NCI-H2107 treated with DMSO at 0.1 percent for 48 hours (cell line): ENCODE results near the gene ADCK2.
"Not testable (repeated sequence)": the region's sequence is repeated elsewhere in the genome, so short reads cannot be mapped to it uniquely, and the experiment has no call there.

Experiments
- DNase-seq: peaks from one replicate; lab custom pipeline; 2025; ENCODE audit not compliant: unreplicated experiment; lab: John Stamatoyannopoulos, UW

ADCK2 gene

DNA sequence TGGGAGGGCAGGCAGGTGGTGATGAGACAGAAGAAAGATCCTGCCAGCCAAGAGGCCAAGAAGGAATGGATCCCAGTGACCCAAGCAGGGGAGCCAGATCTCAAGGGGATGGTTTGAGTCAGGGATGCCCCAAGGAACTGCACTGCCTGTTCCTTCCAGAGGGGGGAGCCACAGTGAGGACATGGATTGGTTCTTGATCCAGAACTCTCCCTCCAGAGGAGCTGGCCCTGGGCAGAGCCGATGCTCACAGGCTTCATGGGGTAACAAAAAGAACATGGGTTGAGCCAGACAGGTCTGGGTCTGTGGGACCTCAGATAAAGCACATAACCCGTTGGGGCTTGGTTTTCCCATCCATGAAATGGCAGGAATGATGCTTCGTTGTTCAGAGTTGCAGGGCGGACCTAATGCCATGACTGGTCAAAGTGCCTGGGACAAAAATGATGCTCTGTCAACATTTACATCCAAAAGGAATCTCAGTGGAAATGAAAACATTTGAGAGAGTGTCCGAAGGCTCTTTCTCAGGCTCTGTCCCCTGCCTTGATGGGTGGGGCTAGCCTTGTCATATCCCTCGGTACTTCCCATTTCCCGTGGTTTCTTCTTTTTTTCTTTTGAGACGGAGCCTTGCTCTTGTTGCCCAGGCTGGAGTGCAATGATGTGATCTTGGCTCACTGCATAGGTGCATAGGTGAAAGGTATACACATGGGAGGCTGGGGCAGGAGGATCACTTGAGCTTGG is 27.4 kb upstream of the ADCK2 start:
- no peak for DNase-seq

DNA sequence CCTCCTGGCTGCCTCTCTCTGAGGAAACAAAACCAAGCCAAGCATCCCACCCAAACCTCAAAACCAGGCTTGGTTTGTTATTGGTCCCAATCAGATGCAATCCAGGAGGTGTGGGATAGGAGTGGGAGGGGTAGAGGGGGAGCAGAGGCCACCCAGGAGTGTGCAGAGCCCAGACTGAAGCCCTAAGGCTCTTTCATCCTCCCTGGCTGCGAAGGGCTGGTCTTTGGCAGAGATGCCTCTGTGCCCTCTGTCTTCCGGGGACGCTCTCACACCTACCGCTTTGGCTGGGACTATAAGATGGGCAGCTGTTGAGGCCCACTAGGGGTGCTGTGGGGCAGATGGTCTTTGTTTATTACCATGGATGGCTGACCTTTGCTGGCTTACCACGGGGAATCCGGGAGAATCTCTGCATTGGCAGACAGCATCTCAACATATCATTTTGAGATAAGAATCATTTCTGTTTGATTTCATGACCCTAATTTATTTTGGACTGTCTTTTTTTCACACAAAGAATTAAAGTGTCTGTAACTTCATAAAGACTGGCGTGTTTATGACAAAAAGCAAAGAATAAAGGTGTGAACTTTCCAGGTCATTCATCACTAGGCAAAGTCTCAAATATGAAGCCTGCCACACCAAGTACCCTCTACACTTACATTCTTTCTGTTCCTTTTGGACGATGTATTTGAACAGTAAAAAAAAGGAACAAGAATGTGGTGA is 25.7 kb upstream of the ADCK2 start:
- no peak for DNase-seq

DNA sequence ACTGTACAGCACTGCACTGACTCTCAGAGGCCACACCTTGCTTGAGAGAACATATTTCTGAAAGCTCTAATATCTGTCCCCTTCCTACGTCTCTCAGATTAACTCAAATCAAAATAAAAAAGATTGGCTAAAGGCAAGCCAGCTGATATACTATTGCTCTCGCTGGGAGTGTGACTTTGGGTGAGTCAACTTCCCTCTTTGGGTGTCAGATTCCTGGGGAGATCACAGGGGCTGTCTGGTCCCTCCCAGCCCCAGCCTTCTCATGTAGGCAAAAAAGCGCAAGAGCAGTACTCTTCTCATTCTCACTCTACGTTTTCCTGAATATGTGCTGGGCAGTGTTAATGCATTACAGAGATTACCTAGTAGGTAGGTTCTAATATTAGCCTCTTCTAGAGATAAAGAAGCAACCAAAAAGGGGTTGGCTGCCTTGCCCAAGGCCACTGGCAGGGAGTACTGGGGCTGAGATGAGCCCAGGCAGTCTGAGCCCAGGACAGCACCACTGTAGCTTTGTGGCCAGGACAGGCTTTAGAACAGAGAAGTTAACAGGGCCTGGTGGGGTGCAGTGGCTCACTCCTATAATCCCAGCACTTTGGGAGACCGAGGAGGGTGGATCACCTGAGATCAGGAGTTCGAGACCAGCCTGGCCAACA is 23.1 kb upstream of the ADCK2 start:
- DNase-seq = no peak

DNA sequence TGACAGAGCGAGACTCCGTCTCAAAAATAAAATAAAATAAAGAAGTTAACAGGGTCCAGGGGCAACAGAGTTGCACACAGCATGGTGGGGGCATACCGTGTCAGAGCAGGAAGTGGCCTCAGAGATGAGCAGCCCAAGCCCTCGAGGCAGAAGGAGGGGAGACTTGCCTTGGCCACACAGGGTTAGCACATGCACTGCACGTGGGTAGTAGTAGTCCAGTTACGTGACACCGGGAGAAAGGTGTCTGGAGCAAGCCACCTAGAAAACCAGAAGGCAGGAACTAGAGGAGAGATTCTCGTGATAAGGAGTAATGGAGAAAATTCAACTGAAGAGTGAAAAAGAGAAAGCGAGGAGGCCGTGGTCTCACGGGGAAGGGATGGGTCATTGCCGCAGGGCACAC is 22.4 kb upstream of the ADCK2 start:
- no peak for DNase-seq

DNA sequence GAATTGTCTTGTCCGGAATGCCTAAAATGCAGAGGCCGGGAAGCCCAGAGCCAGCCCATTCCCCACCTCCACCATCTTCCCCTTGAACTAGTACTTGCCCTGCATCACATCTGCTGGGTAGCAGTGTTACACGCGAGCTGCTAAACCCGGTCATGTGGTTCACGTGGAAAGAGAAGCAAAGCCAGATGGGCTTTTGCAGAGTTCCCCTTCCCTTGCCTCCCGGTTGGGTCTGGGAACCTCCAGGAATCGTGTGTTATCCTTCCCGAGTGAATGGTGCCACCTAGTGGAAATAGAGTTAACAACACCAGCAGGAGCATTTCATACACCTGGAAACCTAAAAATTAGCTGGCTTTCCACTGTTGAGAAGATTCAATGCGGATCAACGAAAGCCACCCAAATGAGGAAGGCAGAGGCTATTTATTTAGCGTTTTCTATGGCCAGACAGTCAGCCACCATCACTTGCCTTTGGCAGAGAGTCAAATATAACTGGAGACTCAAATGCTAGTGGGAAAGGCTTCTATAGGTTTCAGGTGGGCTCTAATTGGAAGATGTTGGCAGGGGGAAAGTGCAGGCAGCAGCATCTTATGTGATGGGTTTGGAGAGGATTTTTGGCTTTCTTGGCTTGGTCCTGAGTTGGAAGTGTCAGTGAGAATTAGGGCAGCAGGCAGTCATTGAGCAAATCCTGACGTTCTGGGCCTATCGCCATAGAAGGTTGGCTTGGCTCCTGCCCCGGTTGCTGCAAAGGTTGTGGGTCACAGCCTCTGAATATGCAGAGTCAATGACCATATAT is 19.2 kb upstream of the ADCK2 start:
- peak; percentile 77 for DNase-seq

DNA sequence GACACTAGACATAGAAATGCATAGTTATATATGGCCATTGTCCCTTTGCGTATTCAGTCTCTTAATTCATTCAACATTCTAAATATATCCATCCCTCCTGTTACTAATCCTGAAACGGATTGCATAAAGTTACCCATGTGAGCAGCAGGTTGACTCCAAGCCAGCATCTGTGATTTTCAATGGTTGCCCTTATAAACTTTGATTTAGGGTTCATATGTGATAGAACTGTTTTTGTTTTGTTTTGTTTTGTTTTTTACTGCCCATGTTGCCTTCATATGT is 18.7 kb upstream of the ADCK2 start:
- DNase-seq = no peak

DNA sequence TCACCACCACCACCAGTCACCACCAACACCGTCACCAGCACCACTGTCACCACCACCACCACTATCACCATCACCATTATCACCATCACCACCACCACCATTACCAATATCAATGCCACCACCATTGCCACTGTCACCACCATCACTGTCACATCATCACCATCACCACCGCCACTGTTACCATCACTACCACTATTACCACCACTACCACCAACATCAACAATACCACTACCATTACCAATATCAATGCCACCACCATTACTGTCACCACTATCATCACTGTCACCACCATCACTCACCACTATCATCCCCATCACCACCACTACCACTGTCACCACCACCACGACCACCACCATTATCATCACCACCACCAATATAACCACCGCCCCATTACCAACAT is 18.1 kb upstream of the ADCK2 start:
- DNase-seq = no peak

DNA sequence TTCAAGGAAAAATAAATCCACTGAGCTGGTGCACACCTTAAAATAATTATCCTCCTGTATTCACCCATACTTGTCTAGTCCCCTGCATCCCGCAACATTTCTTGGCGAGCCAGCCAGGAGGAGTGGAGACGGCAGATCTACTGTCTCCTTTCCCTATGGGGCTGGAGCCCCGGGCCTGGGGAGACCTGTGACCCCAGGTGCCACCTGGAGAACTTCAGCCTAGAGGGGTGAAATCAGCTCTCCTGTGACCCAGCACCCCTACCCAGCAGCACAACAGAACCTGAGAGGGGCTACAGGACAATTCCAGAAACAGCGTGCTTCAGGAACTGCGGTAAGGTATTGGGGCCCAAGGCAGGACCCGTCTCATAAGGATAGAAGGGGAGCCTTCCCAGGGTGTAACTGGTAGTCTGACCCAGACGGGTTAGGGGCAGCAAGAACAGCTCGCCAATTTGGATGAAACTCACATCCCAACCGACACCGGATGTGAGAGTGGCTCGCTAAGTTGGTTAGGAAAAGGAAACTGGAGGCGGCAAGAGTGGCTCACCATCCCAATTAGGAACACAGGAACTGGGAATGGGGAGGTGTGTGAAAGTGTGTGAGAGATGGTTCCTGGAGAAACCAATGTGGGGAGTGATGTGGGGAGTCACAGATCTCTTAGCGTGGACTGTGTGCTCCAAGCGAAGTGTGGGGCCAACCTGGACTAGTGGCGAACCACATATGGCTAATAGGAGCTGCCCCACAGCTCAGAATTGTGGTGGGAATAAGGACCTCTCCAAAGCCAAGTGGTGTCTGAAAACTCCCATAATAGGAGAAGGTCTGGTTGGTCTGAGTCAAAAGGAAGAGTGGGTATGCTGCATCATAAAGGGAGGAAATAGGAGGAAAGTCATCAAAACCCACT is 17.0 kb upstream of the ADCK2 start:
- no peak for DNase-seq

DNA sequence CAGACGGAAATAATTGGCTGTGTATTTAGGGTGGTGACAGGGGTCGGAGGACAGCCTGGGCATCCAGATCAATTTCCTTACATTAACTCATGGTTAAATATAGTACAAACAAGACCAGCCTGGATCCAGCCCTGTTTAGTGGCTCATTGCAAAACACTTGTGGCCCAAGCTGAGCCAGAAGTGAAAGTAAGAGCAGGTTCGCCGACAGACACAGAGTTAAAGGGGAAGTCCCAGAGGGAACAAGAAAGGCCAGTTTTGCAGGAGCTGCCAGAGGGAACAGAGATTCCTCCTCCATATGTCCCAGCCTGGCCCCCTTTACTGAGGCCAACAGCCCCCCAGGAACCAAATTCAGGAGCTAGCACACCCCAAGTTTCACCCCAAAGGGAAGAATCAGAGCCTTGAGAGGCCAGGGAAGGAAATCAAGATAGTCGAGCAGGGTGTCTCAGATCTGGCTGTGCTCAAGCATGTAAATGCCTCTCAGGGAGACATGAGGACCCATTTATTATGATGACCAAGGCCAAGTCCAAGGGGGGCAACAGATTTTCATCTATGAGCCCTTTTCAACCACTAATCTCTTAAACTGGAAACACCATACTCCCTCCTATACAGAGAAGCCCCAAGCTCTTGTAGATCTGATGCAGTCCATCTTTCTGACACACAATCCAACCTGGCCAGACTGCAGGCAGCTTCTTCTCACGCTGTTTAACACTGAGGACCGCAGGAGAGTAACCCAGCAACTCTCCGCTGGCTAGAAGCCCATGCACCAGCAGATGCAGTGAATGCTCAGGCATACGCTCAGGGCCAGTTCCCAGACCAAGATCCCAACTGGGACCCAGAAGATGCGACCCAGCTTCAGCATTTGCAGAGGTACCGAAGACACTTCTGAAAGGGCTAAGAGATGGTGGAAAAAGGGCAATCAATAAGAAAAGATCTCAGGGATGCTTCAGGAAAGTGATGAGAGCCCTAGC is 15.9 kb upstream of the ADCK2 start:
- no peak for DNase-seq

DNA sequence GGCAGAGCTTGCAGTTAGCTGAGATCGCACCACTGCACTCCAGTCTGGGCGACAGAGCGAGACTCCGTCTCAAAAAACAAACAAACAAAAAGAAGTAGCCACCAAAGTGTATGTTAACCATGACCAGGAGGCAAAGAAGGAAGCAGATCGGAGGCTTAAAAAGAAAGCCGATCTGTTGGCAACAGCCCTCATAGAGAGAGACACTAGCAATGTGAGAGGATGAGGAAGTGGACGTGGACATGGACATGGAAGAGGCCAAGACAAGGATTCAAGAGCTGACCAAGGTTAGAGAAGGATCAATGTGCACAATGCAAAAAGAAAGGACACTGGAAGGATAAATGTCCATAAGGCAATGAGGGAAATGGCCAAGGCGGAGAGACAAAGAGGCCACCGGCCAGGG is 14.9 kb upstream of the ADCK2 start:
- DNase-seq = no peak

DNA sequence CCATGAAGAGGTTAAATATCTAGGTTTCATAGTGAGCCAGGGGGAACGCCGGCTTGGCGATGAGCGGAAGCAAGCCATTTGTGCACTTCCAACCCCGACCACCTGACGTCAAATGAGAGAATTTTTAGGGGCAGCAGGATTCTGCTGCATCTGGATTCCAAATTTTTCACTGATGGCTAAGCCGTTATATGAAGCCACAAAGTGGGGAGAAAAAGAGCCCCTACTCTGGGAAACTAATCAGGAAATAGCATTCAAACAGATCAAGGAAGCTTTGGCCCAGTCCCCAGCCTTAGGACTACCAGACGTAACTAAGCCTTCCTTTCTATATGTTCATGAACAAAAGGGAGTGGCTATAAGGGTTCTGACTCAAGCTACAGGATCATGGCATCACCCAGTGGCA is 12.9 kb upstream of the ADCK2 start:
- no peak for DNase-seq

DNA sequence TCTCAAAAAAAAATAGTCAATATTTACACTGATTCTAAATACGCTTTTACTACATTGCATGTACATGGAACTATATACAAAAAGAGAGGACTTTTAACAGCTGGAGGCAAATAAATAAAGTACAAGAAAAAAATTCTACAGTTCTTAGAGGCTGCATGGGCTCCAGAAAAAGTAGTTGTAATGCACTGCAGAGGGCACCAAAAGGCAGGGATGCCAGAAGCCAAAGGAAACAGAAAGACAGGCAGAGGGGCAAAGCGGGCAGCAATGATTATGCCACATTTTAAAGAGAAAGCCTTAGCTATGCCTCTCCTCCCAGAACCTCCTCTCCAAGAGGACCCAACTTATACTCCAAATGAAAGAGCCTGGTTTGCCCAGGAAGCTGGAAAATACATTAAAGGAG is 11.6 kb upstream of the ADCK2 start:
- no peak for DNase-seq

DNA sequence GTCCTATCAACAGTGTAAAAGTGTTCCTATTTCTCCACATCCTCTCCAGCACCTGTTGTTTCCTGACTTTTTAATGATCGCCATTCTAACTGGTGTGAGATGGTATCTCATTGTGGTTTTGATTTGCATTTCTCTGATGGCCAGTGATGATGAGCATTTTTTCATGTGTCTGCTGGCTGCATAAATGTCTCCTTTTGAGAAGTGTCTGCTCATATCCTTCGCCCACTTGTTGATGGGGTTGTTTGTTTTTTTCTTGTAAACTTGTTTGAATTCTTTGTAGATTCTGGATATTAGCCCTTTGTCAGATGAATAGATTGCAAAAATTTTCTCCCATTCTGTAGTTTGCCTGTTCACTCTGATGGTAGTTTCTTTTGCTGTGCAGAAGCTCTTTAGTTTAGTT is 9.8 kb upstream of the ADCK2 start:
- DNase-seq = not testable (repeated sequence)

DNA sequence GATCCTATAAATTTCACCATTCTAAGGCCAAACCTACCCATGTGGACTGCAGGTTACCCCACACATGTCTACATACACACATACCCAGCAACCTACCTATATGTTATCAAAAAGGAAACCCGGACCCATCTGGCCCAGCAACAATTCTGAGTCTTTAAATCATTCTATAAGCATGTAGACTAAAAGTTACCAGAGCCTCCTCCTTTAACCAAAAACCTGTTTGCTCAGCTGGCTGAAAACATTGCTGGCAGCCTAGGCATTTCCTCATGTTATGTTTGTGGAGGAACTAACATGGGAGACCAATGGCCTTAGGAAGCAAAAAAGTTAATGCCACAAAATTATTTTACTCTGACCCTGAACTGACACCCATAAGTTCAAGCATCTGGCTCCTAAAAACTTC is 5.3 kb upstream of the ADCK2 start:
- DNase-seq = no peak

DNA sequence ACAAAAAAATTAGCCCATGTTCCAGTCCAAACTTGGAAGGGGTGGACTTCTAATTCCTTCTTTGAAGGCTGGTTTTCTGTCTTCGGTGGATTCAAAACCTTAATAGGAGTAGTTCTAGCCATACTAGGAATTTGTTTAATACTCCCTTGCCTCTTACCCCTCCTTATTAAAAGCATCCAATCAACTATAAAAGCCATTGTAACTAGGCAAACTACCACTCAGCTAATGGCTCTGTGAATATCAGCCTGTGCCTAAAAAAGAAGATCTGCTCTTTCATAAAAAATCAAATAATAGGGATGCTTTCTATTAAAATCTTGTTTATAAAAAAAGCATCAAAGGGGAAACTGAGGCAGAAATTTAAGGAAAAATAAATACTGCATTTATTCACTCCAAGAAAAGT is 4.1 kb upstream of the ADCK2 start:
- DNase-seq = no peak

DNA sequence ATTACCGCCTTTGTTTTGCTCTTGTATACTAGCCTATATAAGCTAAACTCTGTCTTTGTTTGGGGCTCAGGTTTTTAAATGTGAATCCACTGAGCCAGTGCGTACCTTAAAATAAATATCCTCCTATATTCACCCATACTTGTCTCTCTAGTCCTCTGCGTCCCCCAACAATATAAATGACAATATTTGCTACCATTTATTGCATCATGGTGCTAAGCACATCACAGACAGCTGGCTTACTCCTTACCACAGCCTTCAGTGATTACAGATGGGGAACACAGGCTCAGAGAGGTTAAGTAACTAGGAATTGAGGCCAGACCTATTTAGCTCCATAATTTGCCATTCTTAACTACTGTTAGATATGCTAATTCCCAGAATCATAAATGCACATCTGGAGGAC is 3.4 kb upstream of the ADCK2 start:
- no peak for DNase-seq

DNA sequence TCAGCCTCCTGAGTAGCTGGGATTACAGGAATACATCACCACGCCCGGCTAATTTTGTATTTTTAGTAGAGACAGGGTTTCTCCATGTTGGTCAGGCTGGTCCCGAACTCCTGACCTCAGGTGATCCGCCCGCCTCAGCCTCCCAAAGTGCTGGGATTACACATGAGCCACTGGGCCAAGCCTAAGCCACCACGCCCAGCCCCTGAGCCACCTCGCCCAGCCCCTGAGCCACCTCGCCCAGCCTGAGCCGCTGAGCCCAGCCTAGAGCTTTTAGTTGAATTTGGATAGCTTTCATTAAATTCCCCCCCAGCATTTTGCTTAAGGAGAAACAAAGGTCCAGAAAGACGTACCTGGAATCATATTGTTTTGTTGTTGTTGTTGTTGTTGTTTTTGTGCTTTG is 2.9 kb upstream of the ADCK2 start:
- not testable (repeated sequence) for DNase-seq

DNA sequence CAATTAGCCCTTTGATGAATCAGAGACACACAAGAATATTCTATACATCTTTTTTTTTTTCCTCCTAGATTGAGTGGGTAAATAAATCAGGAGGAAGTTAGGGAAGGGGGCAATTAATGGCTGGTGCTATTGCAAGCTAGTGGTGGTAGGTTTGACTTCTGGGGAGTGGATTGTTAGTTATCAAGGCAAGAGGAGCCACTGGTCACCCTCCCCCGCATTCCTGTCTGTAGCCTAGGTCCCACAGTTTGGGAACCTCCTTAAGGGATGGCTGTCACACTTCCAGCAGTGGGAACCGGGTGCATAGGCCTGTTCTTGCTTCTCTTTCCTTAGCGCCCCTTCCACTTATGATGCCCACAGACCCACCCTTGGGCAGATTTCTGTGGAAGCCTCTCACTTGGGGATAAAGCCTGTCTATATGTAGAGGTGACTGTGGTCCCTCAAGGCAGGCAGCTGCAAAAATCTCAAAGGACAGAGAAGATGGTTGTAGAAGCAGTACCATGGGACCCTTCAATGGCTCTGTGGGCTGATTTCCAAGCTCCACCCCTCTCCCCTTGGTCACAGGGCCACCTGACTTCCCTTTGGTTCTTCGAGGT is 2.3 kb upstream of the ADCK2 start:
- DNase-seq = no peak

DNA sequence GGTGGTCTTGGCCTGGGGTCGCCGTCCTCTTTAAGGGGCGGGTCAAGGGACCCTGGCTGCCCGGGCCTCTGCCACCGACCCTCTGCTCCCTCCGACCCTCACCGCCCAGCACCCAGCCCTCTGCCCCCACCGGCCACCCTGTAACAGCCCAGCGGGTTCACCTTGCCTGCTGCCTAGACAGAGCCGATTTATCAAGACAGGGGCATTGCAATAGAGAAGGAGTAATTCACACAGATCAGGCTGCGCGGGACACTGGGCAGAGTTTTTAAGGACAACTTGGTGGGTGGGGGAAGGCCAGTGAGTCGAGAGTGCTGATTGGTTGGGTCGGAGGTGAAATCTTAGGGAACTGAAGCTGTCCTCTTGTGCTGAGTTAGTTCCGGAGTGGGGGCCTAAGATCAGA is 779 bp upstream of the ADCK2 start:
- no peak for DNase-seq
